GOT3 (cell line): ENCODE measurements around the gene ANO6.
"Not testable (repeated sequence)": the region's sequence is repeated elsewhere in the genome, so short reads cannot be mapped to it uniquely, and the experiment has no call there.

Experiments
- DNase-seq: peaks from one replicate; lab custom pipeline; 2025; ENCODE audit warnings: mixed read lengths; lab: John Stamatoyannopoulos, UW

Gene ANO6

DNA sequence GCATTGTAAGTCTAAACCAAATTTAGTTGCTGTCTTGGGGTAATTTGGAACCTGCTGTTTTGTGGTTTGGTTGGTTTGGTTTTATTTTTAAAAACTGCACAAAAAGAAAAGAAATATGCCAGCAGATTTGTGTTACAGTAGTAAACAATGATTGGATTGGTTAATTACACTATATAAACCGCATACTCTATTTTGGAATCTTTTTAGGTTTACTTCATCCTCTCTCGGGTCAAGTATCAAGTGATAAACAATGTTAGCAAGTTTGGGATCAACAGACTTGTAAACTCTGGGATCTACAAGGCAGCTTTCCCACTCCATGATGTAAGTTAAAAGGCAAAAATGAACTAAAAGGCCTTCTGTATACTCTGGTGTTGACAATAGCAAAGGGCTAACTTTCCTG, 132.4 kb downstream of the ANO6 start:
- DNase-seq: no peak

DNA sequence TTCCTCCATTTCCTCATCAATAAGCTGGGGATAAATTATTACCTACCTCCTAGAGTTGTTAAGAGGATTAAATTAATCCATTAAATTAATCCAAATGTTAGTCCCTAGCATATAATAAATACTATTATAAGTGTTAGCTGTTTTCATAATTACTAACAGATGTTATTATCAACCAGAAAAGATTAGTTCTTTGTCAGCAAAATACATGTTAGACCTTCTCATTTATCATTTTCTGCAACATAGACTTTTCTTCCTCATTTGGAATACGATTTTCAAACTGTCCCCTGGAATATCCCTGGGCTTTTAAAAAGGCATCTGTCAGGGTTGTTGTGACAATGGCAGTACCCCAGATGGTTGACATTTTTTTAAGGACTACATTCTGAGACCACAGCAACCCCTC, 133.1 kb downstream of the ANO6 start:
- no peak for DNase-seq

DNA sequence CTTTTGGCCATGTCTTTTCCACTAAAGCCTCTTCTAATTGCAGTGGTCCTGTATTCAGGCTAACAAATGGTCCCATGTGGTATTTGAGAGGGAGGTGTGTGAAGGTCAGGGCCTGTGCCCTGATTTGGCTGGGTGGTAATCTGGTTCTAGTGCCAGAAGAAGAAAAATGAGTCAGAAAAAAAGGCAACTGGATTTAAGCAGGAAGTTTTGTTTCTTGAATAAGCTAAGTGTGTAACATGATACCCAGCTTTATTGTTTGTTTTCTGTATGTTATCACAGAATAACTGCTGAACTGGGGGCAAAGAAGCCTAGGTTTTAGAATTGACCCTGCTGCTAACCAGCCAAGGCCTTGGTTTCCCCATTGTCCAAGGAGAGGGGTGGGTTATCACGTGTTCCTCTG, 134.0 kb downstream of the ANO6 start:
- no peak for DNase-seq

DNA sequence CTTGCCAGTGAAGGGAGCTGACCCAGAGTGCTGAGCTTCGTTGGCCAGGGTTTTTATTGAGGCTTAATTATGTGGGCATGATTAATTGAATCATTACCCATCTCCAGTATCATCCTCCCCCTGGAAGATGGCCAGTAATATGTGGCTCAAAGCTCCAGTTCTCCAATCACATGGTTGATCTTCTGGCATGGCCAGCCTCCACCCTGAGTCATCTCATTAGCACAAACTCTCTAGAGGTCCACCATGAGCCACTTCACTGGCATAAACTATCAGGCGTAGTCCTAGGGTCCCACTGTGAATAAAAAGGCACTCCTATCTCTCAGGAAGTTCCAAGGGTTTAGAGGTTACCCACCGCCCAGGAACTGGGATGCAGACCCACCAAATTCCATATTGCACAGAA, 135.0 kb downstream of the ANO6 start:
- DNase-seq: no peak

DNA sequence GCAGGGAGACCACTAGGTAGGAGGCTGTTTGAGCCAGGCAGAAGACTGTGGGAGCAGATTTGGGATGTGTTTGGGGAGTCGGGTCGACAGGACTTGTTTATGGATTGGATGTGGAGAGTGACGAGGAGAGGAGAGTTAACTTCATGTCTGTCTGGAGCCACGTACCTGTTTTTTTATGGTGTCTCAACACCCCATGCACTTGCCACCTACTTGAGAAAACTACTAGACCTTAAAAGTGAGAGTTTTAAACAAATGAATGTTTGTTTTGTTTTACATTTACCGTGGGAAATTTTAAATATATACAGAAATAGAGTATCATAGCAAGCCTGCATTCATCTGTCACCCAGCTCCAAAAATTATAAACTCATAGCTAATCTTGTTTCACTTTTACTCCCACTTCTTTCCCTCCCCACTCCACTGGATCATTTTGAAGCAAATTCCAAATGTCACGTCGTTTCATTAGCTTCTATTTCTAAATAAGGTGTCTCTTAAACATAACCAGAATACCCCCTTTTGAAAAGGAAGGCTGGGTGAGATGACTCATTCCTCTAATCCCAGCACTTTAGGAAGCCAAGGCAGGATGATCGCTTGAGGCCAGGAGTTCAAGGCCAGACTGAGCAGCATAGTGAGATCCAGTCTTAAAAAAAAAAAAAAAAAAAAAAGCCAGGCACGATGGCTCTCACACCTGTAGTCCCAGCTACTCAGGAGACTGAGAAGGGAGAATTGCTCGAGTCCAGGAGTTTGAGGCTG, 136.2 kb downstream of the ANO6 start:
- no peak for DNase-seq

DNA sequence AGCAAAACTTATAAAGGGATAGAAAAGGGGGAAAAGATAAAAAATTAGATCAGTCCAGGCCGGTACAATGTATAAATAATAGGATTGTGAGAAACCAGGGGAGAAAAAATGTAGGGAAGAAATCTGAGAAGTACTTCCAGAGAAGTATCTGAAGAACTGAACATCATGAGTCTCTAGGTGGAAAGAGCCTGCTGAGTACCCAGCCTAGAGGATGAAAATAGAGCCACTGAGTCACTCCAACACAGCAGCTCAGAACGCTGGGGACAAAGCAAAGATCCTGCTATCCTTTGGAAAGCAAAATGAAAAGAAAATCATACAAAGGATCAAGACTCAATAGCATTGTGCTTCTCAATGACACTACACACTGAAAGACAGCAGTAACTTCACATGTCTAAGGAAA, 138.0 kb downstream of the ANO6 start:
- no peak for DNase-seq

DNA sequence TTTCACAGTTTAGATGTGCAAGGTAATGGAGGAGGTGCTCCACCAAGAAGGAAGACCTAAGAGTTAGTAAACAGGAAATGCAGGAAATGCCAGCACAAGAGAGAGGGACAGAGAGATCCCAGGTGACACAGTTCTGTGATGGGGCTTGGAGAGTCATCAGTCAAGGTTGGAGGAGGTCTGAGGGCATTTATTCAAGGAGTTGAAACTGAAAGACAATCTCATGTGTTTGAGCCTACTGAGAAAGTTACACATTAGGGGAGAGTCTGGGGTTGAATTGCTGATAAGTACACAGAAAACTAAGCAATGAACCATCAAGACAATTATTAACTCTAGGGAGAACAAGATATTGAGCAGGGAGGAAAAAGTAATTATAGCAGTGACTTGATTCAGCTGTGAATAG, 138.5 kb downstream of the ANO6 start:
- no peak for DNase-seq

DNA sequence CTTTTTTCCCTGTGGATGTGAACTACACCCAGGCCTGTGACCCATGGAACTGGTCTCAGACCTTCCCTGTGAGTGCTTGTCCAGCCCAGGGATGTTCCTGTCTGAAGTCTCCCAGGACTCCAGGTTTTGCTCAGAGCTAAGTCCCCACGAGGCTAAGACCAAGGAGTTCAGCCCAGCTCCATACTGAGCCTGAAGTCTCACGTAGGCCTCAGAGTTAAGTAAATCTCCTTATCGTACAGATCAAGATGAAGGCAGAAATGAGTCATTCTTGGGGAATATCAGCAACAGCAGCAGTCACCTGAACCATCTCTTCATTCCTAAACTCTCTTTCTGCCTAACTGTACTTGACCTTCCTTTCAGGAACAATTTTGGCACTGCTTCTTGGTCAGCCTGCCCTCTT, 139.8 kb downstream of the ANO6 start:
- DNase-seq: no peak

DNA sequence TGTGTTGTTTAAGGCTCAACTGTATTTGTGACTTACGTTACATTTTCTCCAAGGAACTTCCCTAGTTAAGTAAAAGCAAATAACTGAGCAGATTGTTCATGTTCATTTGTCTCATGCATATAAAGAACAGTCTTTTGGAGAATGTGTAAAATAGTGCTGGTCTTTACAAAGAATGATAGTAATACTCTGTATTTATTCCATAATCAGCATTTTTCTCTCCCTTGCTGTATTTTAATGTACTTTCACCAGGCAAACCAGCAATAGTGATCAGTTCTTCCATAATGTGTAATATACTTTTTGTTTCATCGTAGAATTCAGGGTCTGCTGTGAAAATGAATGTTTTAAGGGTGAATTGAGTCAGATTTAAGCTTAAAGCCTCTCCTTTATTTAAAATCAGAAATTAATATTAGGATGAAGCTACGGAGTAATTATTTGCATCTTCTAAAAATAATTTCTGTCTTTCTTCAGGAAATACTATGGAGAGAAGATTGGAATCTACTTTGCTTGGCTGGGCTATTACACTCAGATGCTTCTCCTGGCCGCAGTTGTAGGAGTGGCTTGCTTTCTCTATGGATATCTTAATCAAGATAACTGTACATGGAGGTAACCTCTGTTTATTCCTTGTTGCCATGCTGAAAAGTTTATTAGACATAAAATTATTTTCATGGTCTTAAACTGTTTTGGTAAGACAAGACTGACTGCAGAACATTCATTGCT, 141.1 kb downstream of the ANO6 start:
- no peak for DNase-seq

DNA sequence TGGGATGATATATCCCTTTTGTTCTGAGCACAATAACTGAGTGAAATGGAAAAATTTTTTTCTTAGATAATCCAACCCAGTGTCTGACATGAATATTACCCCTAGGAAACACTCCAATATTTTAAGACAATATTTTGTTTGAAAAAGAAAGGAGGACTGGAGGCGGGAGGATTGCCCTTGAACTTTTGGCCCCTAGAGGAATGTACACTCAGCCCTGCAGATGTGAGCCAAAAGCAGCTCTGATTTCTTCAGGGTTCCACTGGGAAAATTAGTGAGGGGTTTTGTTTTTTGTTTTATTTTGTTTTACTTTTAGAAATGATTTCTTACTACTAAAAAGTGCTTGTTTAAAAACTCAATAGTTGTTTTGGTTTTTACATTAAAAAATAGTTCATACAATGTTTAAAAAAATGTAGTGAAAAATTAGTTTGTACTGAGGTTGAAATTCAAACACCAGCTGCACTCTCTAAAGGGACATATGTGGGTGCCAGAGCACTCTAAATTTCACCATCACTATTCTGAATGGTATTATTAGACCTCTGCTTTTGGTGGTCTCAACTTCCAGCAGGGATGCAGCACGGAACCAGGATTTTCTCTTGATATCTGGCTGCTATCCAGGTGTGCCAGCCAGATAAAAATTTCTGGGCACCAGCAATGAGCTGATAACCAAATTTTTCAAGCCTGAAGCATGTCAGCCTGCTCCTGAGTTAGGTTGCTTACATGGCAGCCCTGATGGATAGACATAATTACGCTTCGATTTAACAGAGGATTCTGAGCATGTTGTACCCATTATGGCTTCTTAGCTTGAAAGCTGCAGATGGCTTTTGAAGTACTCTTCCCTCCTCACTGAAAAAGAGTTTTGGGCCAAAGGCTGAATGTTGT, 141.9 kb downstream of the ANO6 start:
- no peak for DNase-seq

DNA sequence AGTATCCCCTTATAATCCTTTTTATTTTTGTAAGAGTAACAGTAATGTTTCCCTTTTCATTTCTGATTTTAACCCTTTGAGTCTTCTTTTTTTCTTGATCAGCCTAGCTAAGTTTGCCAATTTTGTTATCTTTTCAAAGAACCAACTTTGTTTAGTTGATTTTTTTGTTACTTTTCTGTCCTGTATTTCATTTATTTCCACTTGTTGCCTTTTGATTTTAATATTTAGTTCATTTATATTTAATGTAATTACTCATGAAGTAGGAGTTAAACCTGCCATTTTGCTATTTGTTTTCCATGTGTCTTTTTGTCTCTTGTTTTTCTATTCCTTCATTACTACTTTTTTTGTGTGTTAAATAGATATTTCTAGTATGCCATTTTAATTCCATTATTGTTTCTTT, 146.4 kb downstream of the ANO6 start:
- no peak for DNase-seq

DNA sequence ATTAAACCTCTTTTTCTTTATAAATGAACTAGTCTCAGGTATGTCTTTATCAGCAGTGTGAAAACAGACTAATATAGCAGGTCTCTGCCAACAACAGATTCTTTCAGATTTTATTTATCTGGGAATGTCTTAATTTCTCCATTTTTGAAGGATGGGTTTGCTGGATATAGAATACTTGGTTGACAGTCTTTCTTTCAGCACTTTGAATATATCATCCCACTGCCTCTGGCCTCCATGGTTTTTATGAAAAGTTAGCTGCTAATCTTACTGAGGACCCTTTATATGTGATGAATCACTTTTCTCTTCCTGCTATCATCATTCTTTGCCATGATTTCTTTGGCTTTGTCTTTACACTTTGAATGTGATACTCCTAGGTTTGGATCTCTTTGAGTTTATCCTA, 148.0 kb downstream of the ANO6 start:
- DNase-seq: no peak

DNA sequence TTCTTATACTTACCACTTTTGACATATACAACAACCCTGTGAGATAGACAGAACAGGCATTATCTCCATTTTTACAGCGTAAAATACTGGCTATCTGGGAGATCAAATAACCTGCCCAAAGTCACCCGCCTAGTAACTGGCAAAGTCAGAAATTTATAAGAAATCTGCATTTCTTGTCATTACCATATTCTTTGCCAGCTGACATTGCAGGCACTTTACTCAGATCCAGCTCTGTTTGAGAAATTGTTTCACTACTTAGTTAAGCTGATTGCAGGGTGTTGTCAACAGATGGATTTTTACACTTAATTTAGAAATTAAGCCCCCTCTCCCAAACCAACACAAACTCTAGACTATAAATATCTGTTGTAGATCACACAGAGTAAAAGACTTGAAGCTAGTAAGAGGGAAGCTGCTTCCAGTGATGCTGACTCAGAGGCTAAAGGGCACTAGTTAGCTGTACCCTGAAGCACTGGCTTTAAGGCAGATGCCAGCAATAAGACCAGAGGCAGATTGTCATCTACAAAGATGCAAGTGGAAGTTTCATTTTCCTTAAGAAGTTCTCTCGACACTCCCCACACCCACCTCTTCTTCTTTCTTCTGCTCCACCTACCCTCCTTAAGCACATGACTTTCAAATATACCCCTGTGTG, 153.1 kb downstream of the ANO6 start:
- DNase-seq: no peak

DNA sequence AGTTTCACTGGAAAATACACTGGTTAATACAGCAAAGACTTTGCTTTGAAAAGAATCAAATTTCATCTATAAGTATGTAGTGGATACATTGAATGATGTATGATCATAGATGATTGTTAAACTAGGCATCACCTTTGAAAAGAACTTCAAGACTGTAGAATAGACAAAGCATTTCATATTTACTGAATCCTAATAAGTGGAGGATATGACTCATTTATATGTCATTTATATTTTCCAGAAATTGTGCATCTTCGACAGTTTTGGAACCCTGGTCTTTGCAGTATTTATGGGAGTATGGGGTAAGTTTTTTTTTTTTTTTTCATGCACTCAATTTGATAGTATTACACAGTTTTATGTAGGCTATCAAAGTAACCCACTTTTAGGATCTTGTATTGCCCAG, 161.9 kb downstream of the ANO6 start:
- DNase-seq: no peak

DNA sequence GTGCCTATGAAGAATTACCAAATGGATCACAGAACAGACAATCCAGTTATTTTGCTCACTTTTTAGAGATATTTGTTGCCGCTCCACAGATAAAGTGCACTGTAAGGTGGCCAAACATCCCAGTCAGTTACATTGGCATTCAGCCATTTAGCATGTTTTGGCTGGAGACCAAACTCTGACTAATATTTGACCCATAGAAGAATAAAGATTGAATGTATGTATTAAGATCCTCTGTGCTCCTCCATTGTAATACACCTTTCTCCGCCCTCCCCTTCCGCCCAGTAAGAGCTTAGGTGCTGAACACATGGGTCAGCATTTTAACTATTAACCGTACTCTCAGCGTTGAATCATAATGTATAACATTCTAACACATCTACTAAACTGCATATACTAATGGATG, 163.4 kb downstream of the ANO6 start:
- no peak for DNase-seq

DNA sequence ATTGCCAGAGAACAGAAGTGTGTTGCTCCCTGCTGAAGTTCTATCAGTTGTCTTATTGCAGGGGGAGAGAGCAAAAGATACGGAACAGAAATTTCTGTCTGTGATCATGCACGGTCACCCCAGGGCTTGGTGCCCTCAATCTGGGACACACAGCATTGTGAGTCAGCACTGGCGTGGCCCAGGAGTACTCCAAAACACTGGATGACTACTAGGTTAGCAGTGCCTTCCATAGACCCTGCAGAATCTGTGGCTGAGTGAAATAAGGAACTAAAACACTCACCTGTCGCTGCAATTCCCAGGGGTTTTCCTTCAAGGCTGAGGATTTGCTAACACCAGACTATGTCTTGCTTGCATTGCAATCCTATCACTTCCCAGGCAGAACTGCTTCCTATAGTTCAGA, 165.5 kb downstream of the ANO6 start:
- DNase-seq: no peak

DNA sequence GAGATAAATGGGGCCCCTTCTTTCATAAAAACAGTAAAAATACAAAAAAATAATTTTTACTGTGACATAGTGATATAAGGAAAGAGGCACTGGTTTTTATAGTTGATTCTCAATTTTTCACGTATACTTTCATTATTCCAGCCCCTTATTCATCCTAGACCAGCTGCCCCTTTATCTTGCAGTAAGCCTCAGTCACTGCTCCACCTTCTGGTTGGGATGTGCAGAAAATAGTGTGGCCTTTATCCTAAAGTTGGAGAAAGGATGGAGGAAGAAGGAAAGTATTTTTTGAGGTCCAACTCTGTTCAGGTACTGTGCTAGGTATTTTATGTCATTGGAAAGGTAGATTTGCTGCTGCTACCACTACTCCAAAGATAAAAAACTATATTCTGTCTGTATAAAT, 172.7 kb downstream of the ANO6 start:
- DNase-seq: no peak

DNA sequence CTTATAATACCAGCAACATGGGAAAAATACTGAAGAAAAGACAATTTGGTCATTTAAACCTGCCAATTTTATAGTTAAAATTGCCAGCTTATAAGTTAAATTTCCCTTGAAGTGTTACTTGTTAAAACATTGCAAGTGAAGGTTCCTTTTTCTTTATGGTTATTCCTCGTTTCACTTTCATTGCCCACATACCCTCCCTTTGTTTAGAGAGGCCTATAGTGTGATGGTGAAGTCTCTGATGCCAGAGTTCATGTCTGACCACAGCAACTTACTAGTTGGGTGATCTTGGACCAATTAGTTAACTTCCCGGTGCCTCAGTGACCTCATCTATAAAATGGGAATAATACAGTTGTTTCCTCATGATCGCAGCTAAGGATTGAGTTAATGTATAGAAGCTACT, 173.5 kb downstream of the ANO6 start:
- no peak for DNase-seq

DNA sequence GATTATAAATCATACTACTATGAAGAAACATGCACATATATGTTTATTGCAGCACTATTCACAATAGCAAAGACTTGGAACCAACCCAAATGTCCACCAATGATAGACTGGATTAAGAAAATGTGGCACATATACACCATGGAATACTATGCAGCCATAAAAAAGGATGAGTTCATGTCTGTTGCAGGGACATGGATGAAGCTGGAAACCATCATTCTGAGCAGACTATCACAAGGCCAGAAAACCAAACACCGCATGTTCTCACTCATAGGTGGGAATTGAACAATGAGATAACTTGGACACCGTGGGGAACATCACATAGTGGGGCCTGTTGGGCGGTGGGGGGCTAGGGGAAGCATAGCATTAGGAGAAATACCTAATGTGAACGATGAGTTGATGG, 181.6 kb downstream of the ANO6 start:
- not testable (repeated sequence) for DNase-seq

DNA sequence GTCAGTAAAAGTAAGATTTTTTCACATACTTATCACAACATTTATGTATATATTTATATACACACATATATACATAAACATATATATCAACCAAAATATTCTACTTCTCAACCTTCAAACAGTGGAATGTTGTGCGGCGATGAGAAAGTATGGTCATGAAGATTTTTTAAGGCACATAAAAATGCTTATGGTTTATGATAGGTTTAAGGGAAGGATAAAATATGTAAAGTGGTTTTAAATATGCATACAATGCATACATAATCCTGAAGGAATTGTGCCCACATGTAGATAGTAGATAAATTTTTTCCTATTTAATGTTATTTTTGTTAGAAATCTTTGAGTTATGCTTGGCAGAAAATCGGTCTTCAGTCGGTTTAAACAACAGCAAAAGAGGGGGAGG, 182.7 kb downstream of the ANO6 start:
- DNase-seq: no peak

DNA sequence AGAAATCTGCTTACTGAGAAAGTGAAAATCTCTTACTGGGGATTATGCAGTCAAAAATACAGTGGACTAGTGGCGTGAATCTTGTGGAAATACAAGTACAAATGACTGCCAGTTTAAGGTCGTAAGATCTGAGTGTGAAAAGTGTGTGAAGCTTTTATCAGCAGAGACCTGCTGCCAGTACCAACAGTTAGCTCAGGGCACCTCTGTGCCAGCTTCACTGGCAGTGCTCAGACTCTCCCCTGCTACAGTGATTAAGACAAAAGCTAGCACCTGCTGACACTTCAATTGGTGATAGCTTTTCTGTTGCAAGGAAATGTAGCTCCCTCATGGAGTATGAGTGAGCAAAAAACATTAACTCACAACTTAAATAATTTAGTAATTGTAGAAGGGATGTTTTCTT, 185.1 kb downstream of the ANO6 start:
- DNase-seq: no peak

DNA sequence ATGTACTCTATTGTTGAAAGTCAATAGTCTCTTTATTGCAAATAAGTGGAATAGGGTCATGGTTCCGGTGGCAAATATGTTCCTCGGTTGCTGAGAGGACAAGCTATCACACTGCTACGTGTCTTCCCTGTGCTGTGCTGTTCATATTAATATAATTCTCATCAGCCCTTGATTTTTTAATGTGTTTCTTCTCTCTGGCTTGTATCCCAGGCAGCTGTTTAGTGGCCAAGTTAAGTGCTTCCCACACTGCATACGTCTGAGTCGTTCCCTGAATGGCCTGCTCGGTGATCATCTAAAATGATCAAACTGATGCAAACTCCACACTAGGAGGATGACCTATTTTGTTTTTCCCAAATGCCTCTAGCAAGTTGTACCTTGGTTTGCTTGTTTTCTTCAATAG, 186.4 kb downstream of the ANO6 start:
- no peak for DNase-seq
